SK-N-MC (cell line): ENCODE results near the gene LRRC10B.

ENCODE experiments used
- DNase-seq: peaks from one replicate; pipeline ENCODE4 v3.0.0-alpha.2; 2011; ENCODE audit warnings: low read depth, low spot score
- H3K27ac ChIP-seq: fragments of 200-600 bp; sonication (generic); 2 replicates; pipeline ENCODE4 v1.5.1; 2016; ENCODE audit warnings: mixed run types
- H3K36me3 ChIP-seq: fragments of 200-600 bp; sonication (generic); 2 replicates; pipeline ENCODE4 v1.6.1; 2017; ENCODE audit warnings: antibody characterized with exemption, low read length, mixed read lengths; ENCODE audit not compliant: insufficient read depth
- H3K4me3 ChIP-seq: fragments of 200-600 bp; sonication (generic); 2 replicates; pipeline ENCODE4 v1.5.1; 2016
- H3K9ac ChIP-seq: fragments of 200-600 bp; sonication (generic); 2 replicates; pipeline ENCODE4 v1.8.0; 2017; ENCODE audit warnings: mixed run types, mixed read lengths; ENCODE audit not compliant: insufficient read length
- H3K9me3 ChIP-seq: fragments of 200-600 bp; sonication (generic); 2 replicates; pipeline ENCODE4 v1.6.1; 2017; ENCODE audit warnings: low read depth, mild to moderate bottlenecking, antibody characterized with exemption, low read length, moderate library complexity, mixed read lengths
- EZH2 ChIP-seq: fragments of 200-600 bp; sonication (generic); IDR thresholded peaks from one replicate; pipeline ENCODE4 v1.6.1; 2017; ENCODE audit warnings: antibody characterized with exemption
- FOXP2 ChIP-seq: optimal IDR thresholded peaks from 2 replicates; pipeline ENCODE3; 2011; ENCODE audit warnings: mild to moderate bottlenecking, moderate library complexity; ENCODE audit not compliant: insufficient read depth; ENCODE audit errors: extremely low read length, control extremely low read depth
- POLR2AphosphoS5 ChIP-seq: IDR thresholded peaks from 2 replicates; pipeline ENCODE4 v1.6.1; 2012; ENCODE audit warnings: mild to moderate bottlenecking, low read depth, low read length, borderline replicate concordance

The LRRC10B gene

GRCh38 chr11:61518032-61518795, 9.7 kb downstream of the LRRC10B start:
- no peak for DNase-seq
- H3K27ac ChIP-seq = no peak overlapping the region
- TF ChIP-seq EZH2 (no peak), POLR2AphosphoS5 (no peak), FOXP2 (no peak)
- no peak overlapping the region for H3K4me3 ChIP-seq
- H3K36me3 ChIP-seq = no peaks in the 10 kb centered on the region
- no peaks in the 10 kb centered on the region for H3K9me3 ChIP-seq
- no peak overlapping the region for H3K9ac ChIP-seq

- H3K36me3 ChIP-seq = no peaks in the 10 kb centered on the region
- no peak overlapping the region for H3K27ac ChIP-seq
- no peak for TF ChIP-seq POLR2AphosphoS5
- no peak for TF ChIP-seq EZH2
- TF ChIP-seq FOXP2 = no peak
- no peak for DNase-seq
- no peak overlapping the region for H3K4me3 ChIP-seq
- H3K9me3 ChIP-seq = no peaks in the 10 kb centered on the region
- H3K9ac ChIP-seq = no peak overlapping the region
Observed at GRCh38 chr11:61522881-61523280, 14.3 kb downstream of the LRRC10B start.

DNA sequence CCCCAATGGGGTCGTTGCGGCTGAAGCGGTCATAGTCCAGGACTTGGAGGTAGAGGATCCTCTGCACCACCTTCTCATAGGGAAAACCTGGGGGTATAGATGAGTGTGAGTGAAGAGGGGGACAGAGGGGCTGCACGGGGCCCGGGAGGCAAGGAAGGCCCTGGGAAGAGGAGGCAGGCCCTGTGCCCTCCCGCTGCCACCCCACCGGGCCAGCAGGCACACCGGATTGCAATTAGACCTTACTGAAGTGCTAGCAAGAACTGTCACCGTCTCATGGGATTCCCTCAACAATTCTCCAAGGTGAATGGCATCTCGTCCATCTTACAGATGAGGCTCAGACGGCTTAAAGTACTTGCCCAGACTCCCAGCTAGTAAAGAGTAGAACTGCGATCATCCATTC, 15.9 kb downstream of the LRRC10B start:
- Histone ChIP-seq H3K36me3 (no peaks in the 10 kb centered on the region), H3K4me3 (no peak overlapping the region), H3K27ac (no peak overlapping the region), H3K9me3 (no peaks in the 10 kb centered on the region), H3K9ac (no peak overlapping the region)
- no peak for DNase-seq
- no peak for TF ChIP-seq FOXP2
- no peak for TF ChIP-seq EZH2
- TF ChIP-seq POLR2AphosphoS5 = no peak

DNA sequence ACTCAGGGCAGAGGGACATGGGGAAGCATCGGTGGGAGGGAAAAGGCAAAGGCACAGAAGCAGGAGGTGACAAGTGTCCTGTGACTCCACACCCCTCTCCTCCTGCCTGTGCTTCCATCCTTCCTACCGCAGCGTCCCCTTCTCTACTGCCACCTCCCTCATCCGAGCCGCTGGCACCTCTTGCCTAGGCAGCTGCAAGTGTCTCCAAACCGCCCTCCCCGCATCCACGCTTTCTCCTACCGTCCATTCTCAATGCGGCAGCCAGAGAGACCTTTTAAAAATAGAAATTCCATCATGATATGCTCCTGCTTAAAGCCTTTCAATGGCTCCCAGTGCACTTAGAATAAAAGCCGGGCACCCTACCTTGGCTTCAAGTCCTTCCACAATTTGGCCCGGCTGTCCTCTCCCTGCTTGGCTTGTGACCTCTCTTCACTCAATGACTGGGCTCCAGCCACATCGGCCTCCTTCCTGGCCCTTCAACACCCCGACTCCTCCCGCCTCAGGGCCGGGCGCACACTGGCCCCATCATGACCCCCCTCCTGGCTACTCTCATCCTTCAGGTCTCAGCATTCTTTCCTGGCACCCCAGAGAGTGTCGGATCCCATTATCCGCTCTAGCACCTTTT, 16.5 kb downstream of the LRRC10B start:
- H3K27ac ChIP-seq = no peak overlapping the region
- H3K36me3 ChIP-seq = no peaks in the 10 kb centered on the region
- no peak overlapping the region for H3K9ac ChIP-seq
- TF ChIP-seq EZH2 (no peak), POLR2AphosphoS5 (no peak)
- no peaks in the 10 kb centered on the region for H3K9me3 ChIP-seq
- no peak for DNase-seq
- no peak overlapping the region for H3K4me3 ChIP-seq

DNA sequence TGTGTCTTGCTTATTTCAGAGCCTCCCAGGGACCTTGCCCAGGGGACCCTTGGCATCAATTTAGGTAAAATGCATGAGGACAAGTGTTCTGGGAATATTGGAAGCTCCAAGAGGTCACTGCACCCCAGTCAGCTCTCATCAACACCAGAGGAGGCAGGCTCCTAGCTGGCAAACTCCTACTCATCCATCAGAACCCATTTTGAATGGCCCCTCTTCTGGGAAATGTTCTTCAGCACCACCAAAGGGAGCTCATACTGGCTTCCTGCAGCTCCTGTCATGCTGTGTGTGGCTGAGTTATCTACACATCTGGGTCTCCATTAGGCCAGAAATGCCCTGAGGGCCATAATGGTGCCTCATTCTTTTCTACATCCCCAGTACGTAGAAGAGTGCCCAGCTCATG, 17.7 kb downstream of the LRRC10B start:
- Histone ChIP-seq H3K9ac (no peak overlapping the region), H3K4me3 (no peak overlapping the region), H3K9me3 (no peaks in the 10 kb centered on the region), H3K27ac (no peak overlapping the region), H3K36me3 (no peaks in the 10 kb centered on the region)
- TF ChIP-seq POLR2AphosphoS5 = no peak
- DNase-seq = no peak

DNA sequence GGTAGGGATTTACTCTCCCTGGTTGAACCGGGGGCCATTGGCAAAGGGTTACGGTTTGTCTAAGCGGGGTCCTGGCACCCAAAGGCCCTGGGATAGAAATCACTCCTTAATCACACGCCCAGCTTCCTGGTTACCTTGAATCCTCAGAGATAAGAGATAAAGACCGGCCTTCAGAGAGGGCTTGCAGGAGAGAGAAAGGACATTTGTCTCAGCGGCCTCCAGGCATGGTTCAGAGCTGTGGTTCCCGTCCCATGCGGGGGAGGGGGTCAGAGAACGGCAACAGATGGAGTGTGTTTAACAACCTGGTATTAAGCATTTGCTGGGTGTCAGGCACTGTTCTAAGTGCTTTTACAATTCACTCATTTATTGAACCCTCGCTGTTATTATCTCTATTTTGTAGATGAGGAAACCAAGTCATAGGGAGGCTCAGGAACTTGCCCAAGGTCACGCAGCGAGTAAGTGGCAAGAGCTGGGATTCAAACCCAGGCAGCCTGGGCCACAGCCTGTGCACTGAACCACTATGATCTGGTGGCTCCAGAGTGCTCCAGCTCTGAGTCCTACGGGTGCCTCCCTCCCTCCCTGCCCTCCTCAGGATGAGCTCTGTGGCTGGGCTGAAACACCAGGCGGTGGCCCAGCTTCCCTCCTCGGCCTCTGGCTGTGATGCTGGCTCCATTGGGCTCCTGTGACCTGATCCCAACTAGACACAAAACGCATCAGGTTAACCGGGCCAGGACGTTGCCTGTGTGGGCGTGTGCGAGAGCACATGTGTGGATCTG, 18.6 kb downstream of the LRRC10B start:
- H3K36me3 ChIP-seq = no peaks in the 10 kb centered on the region
- no peak for DNase-seq
- no peak overlapping the region for H3K4me3 ChIP-seq
- TF ChIP-seq EZH2 (no peak), POLR2AphosphoS5 (no peak)
- no peak overlapping the region for H3K27ac ChIP-seq
- no peak overlapping the region for H3K9ac ChIP-seq
- H3K9me3 ChIP-seq = no peaks in the 10 kb centered on the region

GRCh38 chr11:61528114-61528513, 19.6 kb downstream of the LRRC10B start:
- no peak for TF ChIP-seq FOXP2
- TF ChIP-seq POLR2AphosphoS5 = no peak
- H3K4me3 ChIP-seq = no peak overlapping the region
- no peak for DNase-seq

GRCh38 chr11:61529537-61530225, 21.1 kb downstream of the LRRC10B start:
- Histone ChIP-seq H3K9ac (no peak overlapping the region), H3K4me3 (no peak overlapping the region), H3K9me3 (no peaks in the 10 kb centered on the region), H3K27ac (no peak overlapping the region), H3K36me3 (no peaks in the 10 kb centered on the region)
- DNase-seq = no peak
- TF ChIP-seq POLR2AphosphoS5 (no peak), EZH2 (no peak), FOXP2 (no peak)

More at GRCh38 chr11:61528114-61528513, 19.6 kb downstream of the LRRC10B start:
- H3K27ac ChIP-seq = no peak overlapping the region
- H3K36me3 ChIP-seq = no peaks in the 10 kb centered on the region
- H3K9ac ChIP-seq = no peak overlapping the region
- no peaks in the 10 kb centered on the region for H3K9me3 ChIP-seq
